Measurements from ENCODE around the gene ASPRV1.
A peak's percentile ranks its signal among the peaks of the same experiment; 100 is the strongest.

The ASPRV1 gene

GRCh38 chr2:69914950-69915945 lies 46.2 kb downstream of the ASPRV1 start, which contains the start of gene MXD1:
MXD1 (plus strand) TSS chr2:69915109; CDS start chr2:69915331, 222 bp downstream.
- TF ChIP-seq CTCF (IDR thresholded peaks at IDR 0.05; ENCODE audit: poor library complexity, severe bottlenecking) = no peak
- no peak; the same call in 2 of the 3 replicates for ATAC-seq (ENCODE audit: low read depth)
- DNase-seq (ENCODE audit: low spot score) = no peak

GRCh38 chr2:69914164-69914949 lies 47.1 kb downstream of the ASPRV1 start:
- ATAC-seq (ENCODE audit: low read depth) (peak; percentile 87), DNase-seq (ENCODE audit: low spot score) (peak; percentile 100)
- no peaks in the 10 kb centered on the region for H3K27me3 ChIP-seq (ENCODE audit: insufficient read depth, poor library complexity, severe bottlenecking)
- peak overlapping the region; percentile 70 for H3K27ac ChIP-seq (ENCODE audit: poor library complexity, severe bottlenecking)
- no peaks in the 10 kb centered on the region for H3K9me3 ChIP-seq (ENCODE audit: severe bottlenecking)
- H3K36me3 ChIP-seq (ENCODE audit: low read depth) = peaks cover 61% of the 10 kb centered on the region
- TF ChIP-seq CTCF (IDR thresholded peaks at IDR 0.05; ENCODE audit: poor library complexity, severe bottlenecking) = peak; percentile 45
- peaks cover 25% of the 10 kb centered on the region for H3K4me1 ChIP-seq (ENCODE audit: insufficient read depth, poor library complexity, severe bottlenecking)
- peak overlapping the region; percentile 47 for H3K4me3 ChIP-seq (ENCODE audit: severe bottlenecking)

More at GRCh38 chr2:69914950-69915945, 46.2 kb downstream of the ASPRV1 start, which contains the start of gene MXD1:
- Histone ChIP-seq H3K27ac (ENCODE audit: poor library complexity, severe bottlenecking) (peak within 1 kb of the TSS; percentile 70), H3K9me3 (ENCODE audit: severe bottlenecking) (no peaks in the 10 kb centered on the region), H3K4me1 (ENCODE audit: insufficient read depth, poor library complexity, severe bottlenecking) (peaks cover 25% of the 10 kb centered on the region), H3K36me3 (ENCODE audit: low read depth) (peaks cover 63% of the 10 kb centered on the region), H3K27me3 (ENCODE audit: insufficient read depth, poor library complexity, severe bottlenecking) (no peaks in the 10 kb centered on the region), H3K4me3 (ENCODE audit: severe bottlenecking) (peak within 1 kb of the TSS; percentile 66)

- Histone ChIP-seq H3K36me3 (ENCODE audit: low read depth) (peaks cover 61% of the 10 kb centered on the region), H3K27ac (ENCODE audit: poor library complexity, severe bottlenecking) (peak overlapping the region; percentile 70), H3K9me3 (ENCODE audit: severe bottlenecking) (no peaks in the 10 kb centered on the region), H3K4me1 (ENCODE audit: insufficient read depth, poor library complexity, severe bottlenecking) (peaks cover 14% of the 10 kb centered on the region), H3K27me3 (ENCODE audit: insufficient read depth, poor library complexity, severe bottlenecking) (no peaks in the 10 kb centered on the region), H3K4me3 (ENCODE audit: severe bottlenecking) (no peak overlapping the region)
- DNase-seq (ENCODE audit: low spot score) (no peak), ATAC-seq (ENCODE audit: low read depth) (no peak)
- peak; percentile 84 for TF ChIP-seq CTCF (IDR thresholded peaks at IDR 0.05; ENCODE audit: poor library complexity, severe bottlenecking)
These were observed 49.4 kb downstream of the ASPRV1 start for GRCh38 chr2:69911985-69912563.

Data from RWPE2 (cell line).